Heart left ventricle (tissue), 16 donors: ENCODE data around the gene AIMP1. TPM values are rescaled to one million over a fixed set of nuclear protein-coding genes. Genes with fewer than 3 reads are reported as not detected.

Experiments
- ATAC-seq, 4 donors: fragments of 200-7000 bp; cut with Tn5 transposase; one replicate each; pipeline ENCODE4 v1.9.1; 2020 to 2022; ENCODE audit warnings: moderate library complexity in 4 of 4, mild to moderate bottlenecking in 3 of 4, moderate number of reproducible peaks in 1 of 4
- DNase-seq, 5 donors: peaks; one replicate each; pipeline ENCODE4 v3.0.0-alpha.2; 2020
- H3K27ac ChIP-seq, 12 donors: fragments of 200-600 bp; sonication (generic) in 4 of 12; one replicate each; pipeline versions ENCODE4 v1.5.0 to v1.8.0; 2016 to 2022; ENCODE audit warnings: mild to moderate bottlenecking in 2 of 12
- H3K27me3 ChIP-seq, 9 donors: fragments of 200-600 bp; sonication (generic) in 2 of 9; one replicate each; pipeline versions ENCODE4 v1.5.1 to v1.8.0; 2016 to 2022; ENCODE audit warnings: mild to moderate bottlenecking in 3 of 9
- H3K36me3 ChIP-seq, 9 donors: fragments of 200-600 bp; sonication (generic) in 2 of 9; one replicate each; pipeline versions ENCODE4 v1.5.0 to v1.8.0; 2018 to 2022; ENCODE audit warnings: mild to moderate bottlenecking in 2 of 9
- H3K4me1 ChIP-seq, 12 donors: fragments of 200-600 bp; sonication (generic) in 4 of 12; one replicate each; pipeline versions ENCODE4 v1.5.0 to v1.8.0; 2016 to 2022; ENCODE audit warnings: mild to moderate bottlenecking in 3 of 12
- H3K4me3 ChIP-seq, 12 donors: fragments of 200-600 bp; sonication (generic) in 4 of 12; one replicate each; pipeline versions ENCODE4 v1.5.0 to v1.8.0; 2017 to 2022; ENCODE audit warnings: mild to moderate bottlenecking in 9 of 12, moderate library complexity in 4 of 12
- H3K9me3 ChIP-seq, 12 donors: fragments of 200-600 bp; sonication (generic) in 4 of 12; one replicate each; pipeline versions ENCODE4 v1.5.0 to v1.8.0; 2016 to 2022; ENCODE audit warnings: mild to moderate bottlenecking in 1 of 12
- CTCF ChIP-seq, 12 donors: fragments of 200-600 bp; sonication (generic) in 4 of 12; IDR thresholded peaks; one replicate each; pipeline versions ENCODE4 v1.5.0 to v1.8.0; 2018 to 2022; ENCODE audit warnings: antibody characterized with exemption in 12 of 12, mild to moderate bottlenecking in 5 of 12
- POLR2A ChIP-seq, 2 donors: fragments of 450-650 bp; IDR thresholded peaks; one replicate each; pipeline ENCODE4 v1.6.1; 2017; ENCODE audit warnings: antibody characterized with exemption in 2 of 2, mild to moderate bottlenecking in 2 of 2, moderate library complexity in 2 of 2
- WGBS, 4 donors: extraction: QIAGEN DNeasy Blood & Tissue Kit in 2 of 4; methylation state at CpG; one replicate each; pipeline versions ENCODE4 v1.1.5 to v1.1.7; 2013 to 2018; 5-methylcytosine and 5-hydroxymethylcytosine counted together
- intact Hi-C, 10 donors: fragments of 100-400 bp; cut with DNase I; formaldehyde crosslinking; loops; one replicate each; pipeline versions ENCODE4 v1.11.1 to v1.14.2; 2022
- polyA plus RNA-seq, 2 donors: library from polyadenylated mRNA; stranded (reverse); fragments of 200-250 nt; gene quantifications; one replicate each; pipeline ENCODE4 v1.2.3, GENCODE V29; 2013
- total RNA-seq, 9 donors: library from RNA; depleted of rRNA in 2 of 9; stranded (reverse); fragments of >200 nt in 2 of 9; fragmentation: NEBNext Ultra II Directional in 3 of 9; extraction: Animal tissue kit (Norgen Biotek cat#: 25700) in 3 of 9; gene quantifications; one replicate each; pipeline versions ENCODE4 v1.1.0 to v1.2.4, GENCODE V29; 2016 to 2023
- donor health status: ischemic (EF 13 %, LVEDD 7.1; RV severe dilation, severe dysfunction).
- donor health status: healthy with polysubstance abuse.
- donor health status: DM: no; HTN: yes; CAD: no.
- donor health status: DM: no; HTN: no; CAD: no.
- donor health status: ischemic (EF 25% LVEDD 6.9; RV normal size, moderate dysfunction).
- donor health status: ischemic (EF 25% LVEDD 5.7; RV mildly dilated, moderate dysfunction).
- donor health status: healthy.
- donor health status: DM: yes; HTN: yes; CAD: no.
- donor health status: ischemic (EF 35%, LVEDD 5.7; RV mildly dilated, moderate dysfunction).
- donor health status: nonischemic (EF 11% LVEDD 7.7; RV severe dilation, severe dysfunction).
- donor health status: DM: yes; HTN: yes; CAD: no.
- donor health status: PGD.
- donor health status: ischemic (EF 29% LVEDD 5.4; RV normal size, mild dysfunction).
- donor health status: nonischemic (EF 23%, LVEDD 6.1; RV moderate dilation, normal function).

Gene AIMP1
- total and polyA plus RNA-seq, 11 donors = 15.6 to 37.7 (median 29.4) TPM

DNA sequence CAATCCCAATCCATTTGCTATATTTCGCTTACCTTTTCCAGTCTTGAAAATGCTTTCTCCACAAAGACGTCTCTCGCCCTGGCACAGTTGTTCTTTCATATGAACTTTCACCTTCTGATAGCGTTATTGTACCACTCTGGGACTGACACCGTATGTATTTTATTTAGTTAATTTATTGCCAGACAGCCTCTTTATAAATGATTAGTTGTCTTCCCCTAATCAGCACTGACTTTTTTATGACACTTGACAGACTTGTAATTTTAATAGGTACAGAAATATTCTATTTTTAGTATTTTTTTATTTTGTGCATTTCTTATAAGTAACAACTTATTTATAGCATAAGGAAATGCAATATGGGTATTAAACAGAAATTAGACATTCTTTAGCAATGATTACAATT is 52.3 kb downstream of the AIMP1 start, which contains the start of gene GIMD1:
Gene GIMD1, minus strand, starts transcription at position 101 of the 400 bp plus-strand sequence. CDS start 1,343 bp downstream, outside the sequence.
- Histone ChIP-seq H3K27ac (no peak within 1 kb of the TSS), H3K27me3 (peaks cover 0 to 5% (median 0%) of the 10 kb centered on the region in 9 donors), H3K4me1 (peaks cover 0 to 19% (median 7%) of the 10 kb centered on the region in 12 donors), H3K36me3 (no peaks in the 10 kb centered on the region), H3K9me3 (no peaks in the 10 kb centered on the region), H3K4me3 (no peak within 1 kb of the TSS)
- DNase-seq (no peak), ATAC-seq (no peak)
- WGBS, 4 donors = 81 to 90% (median 88%) methylated on average over 5 of the region's 5 CpGs
- TF ChIP-seq CTCF (IDR thresholded peaks at IDR 0.05) = no peak
- TF ChIP-seq POLR2A (IDR thresholded peaks at IDR 0.05) = no peak
- intact Hi-C loops = loop anchor here in 5 of 10 donors (5.0 to 10.0 kb wide), 3 partner anchors 134 to 436 kb away; no protein-coding TSS in a partner anchor

- ATAC-seq = no peak
These were observed 53.2 kb downstream of the AIMP1 start for GRCh38 chr4:106369456-106370060.

GRCh38 chr4:106370214-106370613 is 53.9 kb downstream of the AIMP1 start:
- Histone ChIP-seq H3K27me3 (peaks cover 0 to 5% (median 0%) of the 10 kb centered on the region in 9 donors), H3K36me3 (no peaks in the 10 kb centered on the region), H3K4me3 (no peak overlapping the region), H3K27ac (no peak overlapping the region), H3K4me1 (peaks cover 0 to 14% (median 5%) of the 10 kb centered on the region in 12 donors), H3K9me3 (no peaks in the 10 kb centered on the region)
- intact Hi-C loops = loop anchor here in 5 of 10 donors (2.0 to 10.0 kb wide), 3 partner anchors 132 to 815 kb away; no protein-coding TSS in a partner anchor
- no peak for ATAC-seq
- WGBS, 4 donors = 47 to 59% (median 54%) methylated on average over 2 of the region's 2 CpGs
- TF ChIP-seq CTCF (IDR thresholded peaks at IDR 0.05) (no peak), POLR2A (IDR thresholded peaks at IDR 0.05) (no peak)
- no peak for DNase-seq

More at GRCh38 chr4:106369456-106370060, 53.2 kb downstream of the AIMP1 start:
- no peak for DNase-seq
- H3K4me1 ChIP-seq = peaks cover 0 to 19% (median 7%) of the 10 kb centered on the region in 12 donors
- no peak overlapping the region for H3K27ac ChIP-seq
- H3K27me3 ChIP-seq = peaks cover 0 to 5% (median 0%) of the 10 kb centered on the region in 9 donors
- WGBS, 4 donors = 20 to 30% (median 28%) methylated on average over 6 of the region's 6 CpGs
- no peaks in the 10 kb centered on the region for H3K9me3 ChIP-seq
- H3K36me3 ChIP-seq = no peaks in the 10 kb centered on the region
- intact Hi-C loops = loop anchor here in 9 of 10 donors (2.0 to 10.0 kb wide), 5 partner anchors 133 to 815 kb away; no protein-coding TSS in a partner anchor
- TF ChIP-seq CTCF (IDR thresholded peaks at IDR 0.05) (peak; percentile 36 to 72 (median 54)), POLR2A (IDR thresholded peaks at IDR 0.05) (no peak)
- H3K4me3 ChIP-seq = no peak overlapping the region

GRCh38 chr4:106371161-106371560 is 54.8 kb downstream of the AIMP1 start:
- H3K4me1 ChIP-seq = peaks cover 0 to 8% (median under 1%) of the 10 kb centered on the region in 12 donors
- intact Hi-C loops = loop anchor here in 5 of 10 donors (2.0 to 10.0 kb wide), 3 partner anchors 131 to 814 kb away; no protein-coding TSS in a partner anchor
- no peaks in the 10 kb centered on the region for H3K9me3 ChIP-seq
- no peak overlapping the region for H3K27ac ChIP-seq
- DNase-seq (no peak), ATAC-seq (no peak)
- no peaks in the 10 kb centered on the region for H3K36me3 ChIP-seq
- peaks cover 0 to 7% (median 0%) of the 10 kb centered on the region in 9 donors for H3K27me3 ChIP-seq
- no peak for TF ChIP-seq CTCF (IDR thresholded peaks at IDR 0.05)
- no peak for TF ChIP-seq POLR2A (IDR thresholded peaks at IDR 0.05)
- H3K4me3 ChIP-seq = no peak overlapping the region
